ENCODE measurements around the gene ELAVL3.

The ELAVL3 gene

GRCh38 chr19:11425719-11426457 lies 55.0 kb downstream of the ELAVL3 start:
- TF ChIP-seq CTCF (IDR thresholded peaks at IDR 0.05; ENCODE audit: extremely low read depth, missing control alignments), result no peak

GRCh38 chr19:11423791-11424181 lies 57.1 kb downstream of the ELAVL3 start:
- no peak for DNase-seq (ENCODE audit: low spot score)
- no peak for TF ChIP-seq CTCF (IDR thresholded peaks at IDR 0.05; ENCODE audit: extremely low read depth, missing control alignments)

More at GRCh38 chr19:11425719-11426457, 55.0 kb downstream of the ELAVL3 start:
- no peak for DNase-seq (ENCODE audit: low spot score)

- TF ChIP-seq CTCF (IDR thresholded peaks at IDR 0.05; ENCODE audit: extremely low read depth, missing control alignments), result no peak
- no peak for DNase-seq (ENCODE audit: low spot score)
Observed at GRCh38 chr19:11423164-11423790, 57.6 kb downstream of the ELAVL3 start.

- TF ChIP-seq CTCF (IDR thresholded peaks at IDR 0.05; ENCODE audit: extremely low read depth, missing control alignments), result no peak
- peak; percentile 93 for DNase-seq (ENCODE audit: low spot score)
Observed at GRCh38 chr19:11422163-11423065, 58.4 kb downstream of the ELAVL3 start.

- no peak for TF ChIP-seq CTCF (IDR thresholded peaks at IDR 0.05; ENCODE audit: extremely low read depth, missing control alignments)
- DNase-seq (ENCODE audit: low spot score), result peak; percentile 88
Observed at GRCh38 chr19:11421371-11422098, 59.3 kb downstream of the ELAVL3 start.

GRCh38 chr19:11420429-11421370 lies 60.1 kb downstream of the ELAVL3 start:
- no peak for TF ChIP-seq CTCF (IDR thresholded peaks at IDR 0.05; ENCODE audit: extremely low read depth, missing control alignments)
- DNase-seq (ENCODE audit: low spot score), result peak; percentile 72
